Muscle layer of colon (tissue), 2 donors: ENCODE results near the gene SLC35A4.

Experiments used
- H3K27ac ChIP-seq: one replicate; pipeline ENCODE4 v1.7.0; 2013; ENCODE audit warnings: low read depth, mild to moderate bottlenecking, low read length, moderate library complexity
- H3K27me3 ChIP-seq, 2 donors: one replicate each; pipeline ENCODE4 v1.7.0; 2013; ENCODE audit warnings: low read length in 2 of 2, mild to moderate bottlenecking in 2 of 2; ENCODE audit not compliant: insufficient read depth in 2 of 2, control insufficient read depth in 1 of 2
- H3K36me3 ChIP-seq: one replicate; pipeline ENCODE4 v1.7.0; 2013; ENCODE audit warnings: mild to moderate bottlenecking, low read length; ENCODE audit not compliant: insufficient read depth
- H3K4me1 ChIP-seq: one replicate; pipeline ENCODE4 v1.7.0; 2013; ENCODE audit warnings: mild to moderate bottlenecking, low read length; ENCODE audit not compliant: insufficient read depth
- H3K4me3 ChIP-seq, 2 donors: one replicate each; pipeline ENCODE4 v1.7.0; 2013; ENCODE audit warnings: low read length in 2 of 2, low read depth in 1 of 2, mild to moderate bottlenecking in 1 of 2, moderate library complexity in 1 of 2
- H3K9ac ChIP-seq: one replicate; pipeline ENCODE4 v1.7.0; 2013; ENCODE audit warnings: low read length
- H3K9me3 ChIP-seq: one replicate; pipeline ENCODE4 v1.7.0; 2013; ENCODE audit warnings: mild to moderate bottlenecking, low read length
- donor health status: abdominal sarcoma.
- donor health status: Adenocarcinoma of cecum.

The SLC35A4 gene

GRCh38 chr5:140560227-140560626 lies 4.4 kb upstream of the SLC35A4 start:
- H3K36me3 ChIP-seq: peaks cover 20% of the 10 kb centered on the region
- no peaks in the 10 kb centered on the region for H3K27me3 ChIP-seq
- H3K4me3 ChIP-seq: no peak overlapping the region
- H3K4me1 ChIP-seq: peaks cover 40% of the 10 kb centered on the region
- H3K9ac ChIP-seq: no peak overlapping the region
- H3K9me3 ChIP-seq: no peaks in the 10 kb centered on the region
- H3K27ac ChIP-seq: no peak overlapping the region

DNA sequence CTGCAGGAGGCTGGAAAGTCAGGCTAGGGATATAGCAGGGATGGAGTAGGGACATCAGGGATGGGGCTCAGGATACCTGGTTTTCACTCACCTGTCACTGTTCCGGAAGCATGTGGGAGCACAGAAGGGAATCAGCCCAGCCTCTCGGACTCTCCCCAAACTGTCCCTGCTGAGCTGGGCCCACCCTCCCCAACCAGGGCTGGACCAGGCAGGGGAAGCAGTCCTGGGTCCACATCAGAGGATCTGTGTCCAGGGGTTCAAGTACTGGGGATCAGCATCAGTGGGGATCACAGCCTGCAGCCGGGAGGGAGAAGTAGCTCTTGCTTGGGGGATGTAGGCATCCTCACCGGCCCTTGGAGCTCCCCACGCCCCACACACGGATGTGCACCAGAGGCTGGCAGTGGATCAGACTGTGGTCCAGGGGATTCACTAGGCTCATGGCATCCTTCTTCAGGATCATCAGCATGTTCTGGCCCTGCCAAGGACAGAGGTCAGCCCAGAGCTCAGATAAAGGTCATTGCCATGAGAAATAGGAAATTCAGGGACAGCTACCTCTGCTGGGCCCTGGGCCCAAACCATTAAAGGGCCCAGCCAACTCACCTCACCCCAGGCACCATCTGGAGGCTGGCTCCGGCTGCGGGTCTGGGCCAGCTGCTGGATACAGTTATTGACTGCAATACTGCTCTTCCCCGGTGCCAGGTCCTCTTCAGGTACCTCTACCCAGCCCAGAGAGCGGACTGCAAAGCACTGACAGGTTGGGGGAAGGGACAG lies 2.7 kb upstream of the SLC35A4 start:
- no peak overlapping the region for H3K9ac ChIP-seq
- no peaks in the 10 kb centered on the region for H3K9me3 ChIP-seq
- no peak overlapping the region for H3K27ac ChIP-seq
- peaks cover 42% of the 10 kb centered on the region for H3K4me1 ChIP-seq
- no peak overlapping the region for H3K4me3 ChIP-seq
- no peaks in the 10 kb centered on the region for H3K27me3 ChIP-seq
- H3K36me3 ChIP-seq: peaks cover 31% of the 10 kb centered on the region

DNA sequence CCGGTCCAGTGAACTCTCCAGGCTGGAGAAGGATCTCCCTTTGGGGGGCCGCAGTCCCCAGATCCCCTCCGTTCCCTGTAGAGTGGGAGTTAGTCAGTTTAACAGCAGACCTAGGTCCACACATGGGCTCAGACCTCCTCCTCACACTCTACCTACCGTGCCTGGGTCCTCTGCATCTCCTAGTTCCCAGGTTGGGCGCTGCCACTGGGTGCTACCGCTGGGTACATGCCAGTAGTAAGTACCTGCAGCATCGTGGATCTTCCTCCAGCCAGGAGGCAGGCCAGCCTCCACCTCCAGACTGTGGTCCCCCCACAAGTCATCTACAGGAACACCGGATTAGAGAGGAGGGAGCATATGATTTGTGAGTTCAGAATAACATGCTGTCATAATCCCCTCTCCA lies 1.0 kb upstream of the SLC35A4 start:
- Histone ChIP-seq H3K36me3 (peaks cover 48% of the 10 kb centered on the region), H3K9ac (peak overlapping the region; percentile 92), H3K4me1 (peaks cover 45% of the 10 kb centered on the region), H3K9me3 (no peaks in the 10 kb centered on the region), H3K27ac (peak overlapping the region; percentile 90), H3K4me3 (peak overlapping the region; percentile 53 to 94), H3K27me3 (no peaks in the 10 kb centered on the region)

DNA sequence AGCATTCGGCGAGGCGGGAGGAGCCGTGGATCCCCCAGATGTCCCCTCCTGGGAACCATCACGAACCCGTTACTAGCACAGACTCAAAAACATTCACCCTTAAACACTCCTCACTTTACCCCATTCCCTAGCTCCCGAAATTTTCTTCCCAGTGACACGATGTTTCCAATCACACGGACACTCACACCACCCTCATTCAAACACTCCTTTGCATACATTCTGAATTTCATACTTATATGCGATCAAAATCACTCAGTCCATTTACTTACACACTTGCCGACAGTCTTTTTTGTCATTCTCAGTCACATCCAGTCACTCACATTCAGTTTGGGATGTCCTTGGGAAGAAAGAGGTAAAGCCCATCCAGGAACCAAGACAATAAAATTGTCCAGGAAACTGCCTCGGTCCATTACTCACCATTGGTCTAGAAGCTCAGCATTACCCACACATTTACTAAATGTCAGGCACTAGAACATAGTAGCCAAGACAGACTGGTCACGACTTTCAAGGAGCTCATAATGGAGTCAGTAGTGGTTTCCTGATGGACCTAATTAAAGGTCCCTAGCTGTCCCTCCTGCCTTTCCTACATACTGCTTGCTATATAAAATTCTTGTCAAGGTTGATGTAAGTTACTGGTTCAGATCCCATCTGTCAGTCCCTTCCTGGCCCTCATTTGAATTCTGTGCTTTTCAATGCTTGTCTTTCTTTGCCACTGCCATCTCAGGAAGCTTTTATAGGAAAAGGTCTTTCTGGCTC lies 574 bp downstream of the SLC35A4 start:
- H3K36me3 ChIP-seq: peaks cover 43% of the 10 kb centered on the region
- H3K27me3 ChIP-seq: no peaks in the 10 kb centered on the region
- H3K27ac ChIP-seq: peak overlapping the region; percentile 67
- H3K9me3 ChIP-seq: no peaks in the 10 kb centered on the region
- peak overlapping the region; percentile 53 to 94 for H3K4me3 ChIP-seq
- peaks cover 45% of the 10 kb centered on the region for H3K4me1 ChIP-seq
- peak overlapping the region; percentile 92 for H3K9ac ChIP-seq

GRCh38 chr5:140565780-140566095 lies 1.1 kb downstream of the SLC35A4 start:
- Histone ChIP-seq H3K4me1 (peaks cover 45% of the 10 kb centered on the region), H3K27ac (no peak overlapping the region), H3K9ac (no peak overlapping the region)

GRCh38 chr5:140566665-140567064 lies 2.0 kb downstream of the SLC35A4 start:
- Histone ChIP-seq H3K4me1 (peaks cover 45% of the 10 kb centered on the region), H3K9ac (no peak overlapping the region)

More at GRCh38 chr5:140565780-140566095, 1.1 kb downstream of the SLC35A4 start:
- H3K9me3 ChIP-seq: no peaks in the 10 kb centered on the region
- H3K4me3 ChIP-seq: peak overlapping the region; percentile 53 to 94
- H3K36me3 ChIP-seq: peaks cover 48% of the 10 kb centered on the region
- H3K27me3 ChIP-seq: no peaks in the 10 kb centered on the region

GRCh38 chr5:140567136-140567818 lies 2.6 kb downstream of the SLC35A4 start:
- Histone ChIP-seq H3K27ac (no peak overlapping the region), H3K27me3 (no peaks in the 10 kb centered on the region), H3K4me3 (no peak overlapping the region), H3K36me3 (peaks cover 37% of the 10 kb centered on the region), H3K9me3 (no peaks in the 10 kb centered on the region), H3K9ac (no peak overlapping the region), H3K4me1 (peaks cover 45% of the 10 kb centered on the region)

More at GRCh38 chr5:140566665-140567064, 2.0 kb downstream of the SLC35A4 start:
- H3K36me3 ChIP-seq: peaks cover 41% of the 10 kb centered on the region
- no peaks in the 10 kb centered on the region for H3K27me3 ChIP-seq
- no peak overlapping the region for H3K4me3 ChIP-seq
- no peaks in the 10 kb centered on the region for H3K9me3 ChIP-seq
- H3K27ac ChIP-seq: no peak overlapping the region

DNA sequence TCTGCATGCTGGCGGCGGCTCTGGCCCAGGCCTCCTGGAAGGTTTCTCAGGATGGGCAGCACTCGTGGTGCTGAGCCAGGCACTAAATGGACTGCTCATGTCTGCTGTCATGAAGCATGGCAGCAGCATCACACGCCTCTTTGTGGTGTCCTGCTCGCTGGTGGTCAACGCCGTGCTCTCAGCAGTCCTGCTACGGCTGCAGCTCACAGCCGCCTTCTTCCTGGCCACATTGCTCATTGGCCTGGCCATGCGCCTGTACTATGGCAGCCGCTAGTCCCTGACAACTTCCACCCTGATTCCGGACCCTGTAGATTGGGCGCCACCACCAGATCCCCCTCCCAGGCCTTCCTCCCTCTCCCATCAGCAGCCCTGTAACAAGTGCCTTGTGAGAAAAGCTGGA lies 3.2 kb downstream of the SLC35A4 start:
- H3K9ac ChIP-seq: no peak overlapping the region
- H3K4me1 ChIP-seq: peaks cover 40% of the 10 kb centered on the region
- H3K4me3 ChIP-seq: no peak overlapping the region
- peaks cover 37% of the 10 kb centered on the region for H3K36me3 ChIP-seq
- H3K9me3 ChIP-seq: no peaks in the 10 kb centered on the region
- no peak overlapping the region for H3K27ac ChIP-seq
- no peaks in the 10 kb centered on the region for H3K27me3 ChIP-seq

DNA sequence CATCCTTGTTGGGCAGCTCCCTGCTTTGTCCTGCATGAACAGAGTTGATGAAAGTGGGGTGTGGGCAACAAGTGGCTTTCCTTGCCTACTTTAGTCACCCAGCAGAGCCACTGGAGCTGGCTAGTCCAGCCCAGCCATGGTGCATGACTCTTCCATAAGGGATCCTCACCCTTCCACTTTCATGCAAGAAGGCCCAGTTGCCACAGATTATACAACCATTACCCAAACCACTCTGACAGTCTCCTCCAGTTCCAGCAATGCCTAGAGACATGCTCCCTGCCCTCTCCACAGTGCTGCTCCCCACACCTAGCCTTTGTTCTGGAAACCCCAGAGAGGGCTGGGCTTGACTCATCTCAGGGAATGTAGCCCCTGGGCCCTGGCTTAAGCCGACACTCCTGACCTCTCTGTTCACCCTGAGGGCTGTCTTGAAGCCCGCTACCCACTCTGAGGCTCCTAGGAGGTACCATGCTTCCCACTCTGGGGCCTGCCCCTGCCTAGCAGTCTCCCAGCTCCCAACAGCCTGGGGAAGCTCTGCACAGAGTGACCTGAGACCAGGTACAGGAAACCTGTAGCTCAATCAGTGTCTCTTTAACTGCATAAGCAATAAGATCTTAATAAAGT lies 3.9 kb downstream of the SLC35A4 start:
- peaks cover 33% of the 10 kb centered on the region for H3K4me1 ChIP-seq
- H3K4me3 ChIP-seq: no peak overlapping the region
- H3K9me3 ChIP-seq: no peaks in the 10 kb centered on the region
- no peak overlapping the region for H3K9ac ChIP-seq
- H3K27ac ChIP-seq: no peak overlapping the region
- H3K27me3 ChIP-seq: no peaks in the 10 kb centered on the region
- H3K36me3 ChIP-seq: peaks cover 37% of the 10 kb centered on the region

- peaks cover 30% of the 10 kb centered on the region for H3K4me1 ChIP-seq
- no peak overlapping the region for H3K4me3 ChIP-seq
- peak overlapping the region; percentile 11 for H3K9ac ChIP-seq
- no peaks in the 10 kb centered on the region for H3K9me3 ChIP-seq
- no peaks in the 10 kb centered on the region for H3K27me3 ChIP-seq
- peaks cover 37% of the 10 kb centered on the region for H3K36me3 ChIP-seq
- H3K27ac ChIP-seq: no peak overlapping the region
Observed at GRCh38 chr5:140569197-140569596, 4.6 kb downstream of the SLC35A4 start.

- H3K4me1 ChIP-seq: peaks cover 27% of the 10 kb centered on the region
- H3K27ac ChIP-seq: no peak overlapping the region
- peaks cover 37% of the 10 kb centered on the region for H3K36me3 ChIP-seq
- H3K27me3 ChIP-seq: no peaks in the 10 kb centered on the region
- H3K4me3 ChIP-seq: no peak overlapping the region
- no peak overlapping the region for H3K9ac ChIP-seq
- no peaks in the 10 kb centered on the region for H3K9me3 ChIP-seq
Observed at GRCh38 chr5:140570058-140570457, 5.4 kb downstream of the SLC35A4 start.
